ENCODE results near the gene TLDC2.
"Not testable (repeated sequence)": the region's sequence is repeated elsewhere in the genome, so short reads cannot be mapped to it uniquely, and the experiment has no call there.

Gene TLDC2

GRCh38 chr20:36875702-36876472 is at the start of gene TLDC2:
Gene TLDC2, plus strand, starts transcription at chr20:36876138. Its CDS starts 37 bp downstream, at chr20:36876175.
- no peak for DNase-seq

- DNase-seq: no peak
Observed at GRCh38 chr20:36826554-36827244, 49.2 kb upstream of the TLDC2 start.

GRCh38 chr20:36827541-36828279 is 48.2 kb upstream of the TLDC2 start:
- no peak for DNase-seq

GRCh38 chr20:36830791-36831691 is 44.9 kb upstream of the TLDC2 start:
- no peak for DNase-seq

- no peak for DNase-seq
Observed at GRCh38 chr20:36832791-36833190, 43.1 kb upstream of the TLDC2 start.

GRCh38 chr20:36833275-36834020 is 42.5 kb upstream of the TLDC2 start:
- DNase-seq: no peak

- no peak for DNase-seq
Observed at GRCh38 chr20:36835025-36835424, 40.9 kb upstream of the TLDC2 start.

- peak; percentile 60 to 91 for DNase-seq
Observed at GRCh38 chr20:36835453-36836198, 40.3 kb upstream of the TLDC2 start.

- DNase-seq: peak in 1 of 2 donors; percentile 15
Observed at GRCh38 chr20:36836591-36837269, 39.2 kb upstream of the TLDC2 start.

GRCh38 chr20:36838376-36838775 is 37.6 kb upstream of the TLDC2 start:
- not testable (repeated sequence) for DNase-seq

- DNase-seq: no peak
Observed at GRCh38 chr20:36839150-36839549, 36.8 kb upstream of the TLDC2 start.

- DNase-seq: not testable (repeated sequence)
Observed at GRCh38 chr20:36841030-36841429, 34.9 kb upstream of the TLDC2 start.

- no peak for DNase-seq
Observed at GRCh38 chr20:36845288-36845971, 30.5 kb upstream of the TLDC2 start.

GRCh38 chr20:36847009-36847709 is 28.8 kb upstream of the TLDC2 start:
- DNase-seq: no peak

GRCh38 chr20:36847710-36848040 is 28.3 kb upstream of the TLDC2 start:
- DNase-seq: no peak

GRCh38 chr20:36848078-36848660 is 27.8 kb upstream of the TLDC2 start:
- DNase-seq: no peak

GRCh38 chr20:36848677-36849076 is 27.3 kb upstream of the TLDC2 start:
- no peak for DNase-seq

- DNase-seq: no peak
Observed at GRCh38 chr20:36849333-36850065, 26.4 kb upstream of the TLDC2 start.
